ENCODE results near the gene SLC9A9.

DNA sequence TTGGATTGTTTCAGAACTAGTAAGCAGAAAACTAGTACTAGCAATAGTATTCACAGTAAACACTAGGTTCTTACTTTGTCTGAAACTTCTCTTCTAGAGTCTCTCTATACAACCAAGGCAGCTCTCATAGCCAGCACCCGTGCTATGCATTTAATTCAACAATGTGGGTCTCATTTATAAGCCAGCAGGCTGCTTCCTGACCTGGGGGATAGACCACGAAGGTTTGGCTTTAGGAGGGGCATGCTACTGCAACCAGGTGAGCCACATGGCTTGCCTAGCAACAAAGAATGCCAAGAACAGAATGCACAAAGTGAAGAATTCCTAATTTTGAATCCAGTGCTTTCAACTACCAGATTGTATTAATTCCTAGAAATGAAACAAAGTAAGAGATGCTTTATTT is 514.9 kb downstream of the SLC9A9 start:
- TF ChIP-seq CTCF (optimal IDR thresholded peaks at IDR 0.05 in 1 of 3, IDR thresholded peaks at IDR 0.05 in 1 of 3, conservative IDR thresholded peaks at IDR 0.05 in 1 of 3; ENCODE audit: extremely low read depth in 1 of 3, insufficient read depth in 2 of 3, low read length in 3 of 3) (no peak), EZH2 (IDR thresholded peaks at IDR 0.05; ENCODE audit: low read length) (no peak)

Data from keratinocyte (primary cell).